Endodermal cell (in vitro differentiated cells): ENCODE measurements around the gene NEK10. TPM values are rescaled to one million over a fixed set of nuclear protein-coding genes. Genes with fewer than 3 reads are reported as not detected.

Experiments
- DNase-seq: peaks from one replicate; pipeline ENCODE4 v3.0.0-alpha.2; 2017
- H3K27ac ChIP-seq: 2 replicates; pipeline ENCODE4 v1.5.1; 2013; ENCODE audit warnings: mild to moderate bottlenecking, low read depth, low read length, moderate library complexity
- H3K27me3 ChIP-seq: 2 replicates; pipeline ENCODE4 v1.6.1; 2013; ENCODE audit warnings: mild to moderate bottlenecking, low read length, moderate library complexity; ENCODE audit not compliant: insufficient read depth, control insufficient read depth, poor library complexity, severe bottlenecking
- H3K36me3 ChIP-seq: 2 replicates; pipeline ENCODE4 v1.7.0; 2013; ENCODE audit warnings: mild to moderate bottlenecking, low read length, moderate library complexity; ENCODE audit not compliant: control insufficient read depth, insufficient read depth
- H3K4me1 ChIP-seq: one replicate; pipeline ENCODE4 v1.7.0; 2013; ENCODE audit warnings: low read length; ENCODE audit not compliant: control insufficient read depth, insufficient read depth
- H3K4me3 ChIP-seq: 2 replicates; pipeline ENCODE4 v1.5.1; 2013; ENCODE audit warnings: mild to moderate bottlenecking, low read length, moderate library complexity
- H3K9ac ChIP-seq: 2 replicates; pipeline ENCODE4 v1.6.1; 2013; ENCODE audit warnings: mild to moderate bottlenecking, low read length, moderate library complexity; ENCODE audit not compliant: poor library complexity, severe bottlenecking; ENCODE audit errors: extremely low read depth
- H3K9me3 ChIP-seq: 2 replicates; pipeline ENCODE4 v1.6.1; 2013; ENCODE audit warnings: mild to moderate bottlenecking, low read length, moderate library complexity; ENCODE audit not compliant: control insufficient read depth
- H3K27ac Mint-ChIP-seq: 2 replicates; pipeline ENCODE4 v1.8.0; 2020; ENCODE audit warnings: mixed read lengths
- H3K27me3 Mint-ChIP-seq: 2 replicates; pipeline ENCODE4 v1.8.0; 2021; ENCODE audit warnings: mild to moderate bottlenecking, mixed read lengths; ENCODE audit not compliant: insufficient read depth
- H3K36me3 Mint-ChIP-seq: 2 replicates; pipeline ENCODE4 v1.8.0; 2020; ENCODE audit warnings: low read depth, mixed read lengths
- H3K4me1 Mint-ChIP-seq: 2 replicates; pipeline ENCODE4 v1.8.0; 2020; ENCODE audit warnings: mixed read lengths
- H3K4me3 Mint-ChIP-seq: 2 replicates; pipeline ENCODE4 v1.8.0; 2020; ENCODE audit warnings: mild to moderate bottlenecking, moderate library complexity, mixed read lengths
- H3K9me3 Mint-ChIP-seq: 2 replicates; pipeline ENCODE4 v1.8.0; 2020; ENCODE audit warnings: mild to moderate bottlenecking, mixed read lengths
- CTCF ChIP-seq: fragments of 200-600 bp; sonication (generic); conservative IDR thresholded peaks from 2 replicates; pipeline ENCODE4 v1.5.0; 2021; ENCODE audit warnings: antibody characterized with exemption, mild to moderate bottlenecking
- WGBS, 2 experiments: methylation state at CpG; one replicate each; pipeline versions ENCODE4 v1.1.5 to v1.1.7; 2013; ENCODE audit warnings: missing lambda C conversion rate in 2 of 2, mixed read lengths in 1 of 2; ENCODE audit not compliant: insufficient coverage in 1 of 2, insufficient read length in 1 of 2; 5-methylcytosine and 5-hydroxymethylcytosine counted together
- total RNA-seq, 2 donors: library from RNA; stranded (reverse); fragmentation: NEBNext Ultra II Directional in 1 of 2; extraction: Animal tissue kit (Norgen Biotek cat#: 25700) in 1 of 2; gene quantifications; 2 replicates in 1 of 2; 3 replicates in 1 of 2; pipeline ENCODE4 v1.2.1, GENCODE V29; 2021

The NEK10 gene
- total RNA-seq, 2 donors from 2014 or later, result 1.3 to 2.4 TPM

- no peaks in the 10 kb centered on the region for H3K9me3 ChIP-seq
- no peak for TF ChIP-seq CTCF
- no peaks in the 10 kb centered on the region for H3K27me3 ChIP-seq
- no peak overlapping the region for H3K4me3 Mint-ChIP-seq
- WGBS, 2 experiments, result 76 to 81% methylated on average over 5 of the region's 5 CpGs
- no peaks in the 10 kb centered on the region for H3K4me1 ChIP-seq
- no peak overlapping the region for H3K9ac ChIP-seq
- H3K36me3 Mint-ChIP-seq, result no peaks in the 10 kb centered on the region
- no peak overlapping the region for H3K27ac ChIP-seq
- H3K4me1 Mint-ChIP-seq, result no peaks in the 10 kb centered on the region
- H3K9me3 Mint-ChIP-seq, result no peaks in the 10 kb centered on the region
- H3K4me3 ChIP-seq, result no peak overlapping the region
- no peak for DNase-seq
- no peaks in the 10 kb centered on the region for H3K27me3 Mint-ChIP-seq
- no peaks in the 10 kb centered on the region for H3K36me3 ChIP-seq
- H3K27ac Mint-ChIP-seq, result no peak overlapping the region
Measured at GRCh38 chr3:27186013-27186412, 183.2 kb downstream of the NEK10 start.

GRCh38 chr3:27185231-27185989, 183.8 kb downstream of the NEK10 start:
- Histone ChIP-seq H3K27me3 (no peaks in the 10 kb centered on the region), H3K27ac (no peak overlapping the region), H3K4me3 (no peak overlapping the region), H3K9me3 (no peaks in the 10 kb centered on the region), H3K4me1 (no peaks in the 10 kb centered on the region), H3K9ac (no peak overlapping the region), H3K36me3 (no peaks in the 10 kb centered on the region)
- H3K4me1 Mint-ChIP-seq, result no peaks in the 10 kb centered on the region
- H3K27me3 Mint-ChIP-seq, result no peaks in the 10 kb centered on the region
- no peaks in the 10 kb centered on the region for H3K36me3 Mint-ChIP-seq
- WGBS, 2 experiments, result 74 to 90% methylated on average over 2 of the region's 2 CpGs
- peak; percentile 33 for TF ChIP-seq CTCF
- H3K9me3 Mint-ChIP-seq, result no peaks in the 10 kb centered on the region
- no peak for DNase-seq
- no peak overlapping the region for H3K4me3 Mint-ChIP-seq
- H3K27ac Mint-ChIP-seq, result no peak overlapping the region

- Histone ChIP-seq H3K4me1 (no peaks in the 10 kb centered on the region), H3K27ac (no peak overlapping the region), H3K4me3 (no peak overlapping the region), H3K36me3 (no peaks in the 10 kb centered on the region), H3K9ac (no peak overlapping the region), H3K27me3 (no peaks in the 10 kb centered on the region), H3K9me3 (no peaks in the 10 kb centered on the region)
- WGBS, 2 experiments, result 84 to 89% methylated on average over 1 to 2 of the region's 2 CpGs
- Mint-ChIP-seq H3K9me3 (no peaks in the 10 kb centered on the region), H3K36me3 (no peaks in the 10 kb centered on the region), H3K27ac (no peak overlapping the region), H3K4me3 (no peak overlapping the region), H3K27me3 (no peaks in the 10 kb centered on the region), H3K4me1 (no peaks in the 10 kb centered on the region)
- no peak for TF ChIP-seq CTCF
- no peak for DNase-seq
Measured at GRCh38 chr3:27184261-27184660, 184.9 kb downstream of the NEK10 start.
